DOHH2 (cell line): ENCODE measurements around the gene THRAP3.

ENCODE experiments used
- H3F3A ChIP-seq: fragments of 200-600 bp; sonication (generic), shearing (Covaris generic); 2 replicates; pipeline ENCODE4 v1.6.0; 2016; ENCODE audit warnings: antibody characterized with exemption, mild to moderate bottlenecking; ENCODE audit not compliant: control insufficient read depth, insufficient read depth
- H3K27ac ChIP-seq: fragments of 200-600 bp; sonication (generic); 2 replicates; pipeline ENCODE4 v1.5.1; 2014; ENCODE audit warnings: low read depth, mild to moderate bottlenecking, low read length, moderate library complexity
- H3K27me3 ChIP-seq: fragments of 200-600 bp; sonication (generic); 2 replicates; pipeline ENCODE4 v1.6.1; 2014; ENCODE audit warnings: mild to moderate bottlenecking, low read length, mixed read lengths; ENCODE audit not compliant: control insufficient read depth
- H3K36me3 ChIP-seq: fragments of 200-600 bp; sonication (generic); 2 replicates; pipeline ENCODE4 v1.6.1; 2014; ENCODE audit warnings: mild to moderate bottlenecking, low read length, moderate library complexity, mixed read lengths; ENCODE audit not compliant: control insufficient read depth
- H3K4me1 ChIP-seq: fragments of 200-600 bp; sonication (generic); 2 replicates; pipeline ENCODE4 v1.6.1; 2014; ENCODE audit warnings: mild to moderate bottlenecking, low read length, mixed read lengths; ENCODE audit not compliant: control insufficient read depth
- H3K4me2 ChIP-seq: fragments of 200-600 bp; sonication (generic); 2 replicates; pipeline ENCODE4 v1.6.0; 2014; ENCODE audit warnings: mild to moderate bottlenecking, low read length, moderate library complexity
- H3K4me3 ChIP-seq: fragments of 200-600 bp; sonication (generic); 2 replicates; pipeline ENCODE4 v1.5.1; 2014; ENCODE audit warnings: mild to moderate bottlenecking, low read length, mixed read lengths
- H3K79me2 ChIP-seq: fragments of 200-600 bp; sonication (generic); 2 replicates; pipeline ENCODE4 v1.6.1; 2014; ENCODE audit warnings: mild to moderate bottlenecking, low read length, mixed read lengths; ENCODE audit not compliant: control insufficient read depth
- H3K9me2 ChIP-seq: fragments of 200-600 bp; sonication (generic); replicated peaks from 2 replicates; pipeline ENCODE4 v1.6.1; 2014; ENCODE audit warnings: mild to moderate bottlenecking, low read length, mixed read lengths; ENCODE audit not compliant: control insufficient read depth
- H3K9me3 ChIP-seq: fragments of 200-600 bp; sonication (generic); 2 replicates; pipeline ENCODE4 v1.6.1; 2014; ENCODE audit warnings: antibody characterized with exemption, low read length, mixed read lengths; ENCODE audit not compliant: control insufficient read depth, insufficient read depth
- H4K20me1 ChIP-seq: fragments of 200-600 bp; sonication (generic); 2 replicates; pipeline ENCODE4 v1.6.0; 2014; ENCODE audit warnings: low read depth, mild to moderate bottlenecking, antibody characterized with exemption, low read length, moderate library complexity; ENCODE audit not compliant: control insufficient read depth, insufficient read depth
- CTCF ChIP-seq: fragments of 200-600 bp; sonication (generic); IDR thresholded peaks from one replicate; pipeline ENCODE4 v1.5.1; 2014; ENCODE audit warnings: antibody characterized with exemption, mild to moderate bottlenecking, low read depth, low read length; ENCODE audit not compliant: poor library complexity, severe bottlenecking
- EZH2phosphoT487 ChIP-seq: fragments of 200-600 bp; sonication (generic); IDR thresholded peaks from 2 replicates; pipeline ENCODE4 v1.6.1; 2017; ENCODE audit warnings: borderline replicate concordance, mild to moderate bottlenecking, antibody characterized with exemption, low read length, moderate library complexity, mixed read lengths

The THRAP3 gene

GRCh38 chr1:36279789-36280296 is 55.6 kb downstream of the THRAP3 start:
- Histone ChIP-seq H3K4me2 (no peak overlapping the region), H3K79me2 (peaks cover 61% of the 10 kb centered on the region), H4K20me1 (no peaks in the 10 kb centered on the region; the same call in 1 of the 2 replicates), H3K9me3 (no peaks in the 10 kb centered on the region), H3K4me3 (no peak overlapping the region), H3K36me3 (peaks cover 54% of the 10 kb centered on the region), H3K9me2 (no peaks in the 10 kb centered on the region), H3F3A (peaks cover 43% of the 10 kb centered on the region), H3K27ac (no peak overlapping the region), H3K27me3 (no peaks in the 10 kb centered on the region), H3K4me1 (peaks cover 28% of the 10 kb centered on the region)
- TF ChIP-seq CTCF, result no peak
- TF ChIP-seq EZH2phosphoT487, result no peak

GRCh38 chr1:36284061-36284460 is 59.8 kb downstream of the THRAP3 start:
- Histone ChIP-seq H3K9me3 (no peaks in the 10 kb centered on the region), H3K79me2 (peaks cover 71% of the 10 kb centered on the region), H3K4me2 (no peak overlapping the region), H3K27me3 (no peaks in the 10 kb centered on the region), H3K4me3 (no peak overlapping the region), H3K27ac (peak overlapping the region; percentile 38), H4K20me1 (peaks cover 22% of the 10 kb centered on the region; the same call in 1 of the 2 replicates), H3F3A (peaks cover 51% of the 10 kb centered on the region), H3K4me1 (peaks cover 21% of the 10 kb centered on the region), H3K36me3 (peaks cover 85% of the 10 kb centered on the region), H3K9me2 (no peaks in the 10 kb centered on the region)
- TF ChIP-seq CTCF (no peak), EZH2phosphoT487 (no peak)

GRCh38 chr1:36284517-36284916 is 60.3 kb downstream of the THRAP3 start:
- Histone ChIP-seq H3K4me2 (0 out of 2 replicates have a peak overlapping the region, but pooled peaks have one; percentile 12), H3K4me1 (peaks cover 20% of the 10 kb centered on the region), H3K27ac (peak overlapping the region; percentile 38), H4K20me1 (peaks cover 22% of the 10 kb centered on the region; the same call in 1 of the 2 replicates), H3K79me2 (peaks cover 71% of the 10 kb centered on the region), H3F3A (peaks cover 48% of the 10 kb centered on the region), H3K36me3 (peaks cover 88% of the 10 kb centered on the region), H3K9me2 (no peaks in the 10 kb centered on the region), H3K9me3 (no peaks in the 10 kb centered on the region), H3K4me3 (no peak overlapping the region), H3K27me3 (no peaks in the 10 kb centered on the region)
- TF ChIP-seq EZH2phosphoT487, result no peak
- TF ChIP-seq CTCF, result no peak
